ENCODE measurements around the gene PHLDA1. TPM values are rescaled to one million over a fixed set of nuclear protein-coding genes. Genes with fewer than 3 reads are reported as not detected.

The PHLDA1 gene
- total and polyA plus RNA-seq, 2 experiments from 2014 or later, result 11.7 to 21.6 TPM

GRCh38 chr12:75986001-75986746, 45.4 kb downstream of the PHLDA1 start:
- Histone ChIP-seq H3K27ac (ENCODE audit: low read depth) (no peak overlapping the region), H3K4me1 (ENCODE audit: insufficient read depth) (0 out of 2 replicates have a peak, but pooled peaks cover 4% of the 10 kb centered on the region), H3F3A (replicated peaks; ENCODE audit: low read depth) (no peaks in the 10 kb centered on the region), H3K9me2 (ENCODE audit: insufficient read depth) (no peaks in the 10 kb centered on the region), H3K79me2 (replicated peaks; ENCODE audit: insufficient read depth) (no peaks in the 10 kb centered on the region), H3K4me3 (no peak overlapping the region), H4K20me1 (replicated peaks; ENCODE audit: insufficient read depth) (no peaks in the 10 kb centered on the region), H3K4me2 (no peak overlapping the region), H3K36me3 (ENCODE audit: insufficient read depth) (no peaks in the 10 kb centered on the region), H3K27me3 (ENCODE audit: insufficient read depth) (no peaks in the 10 kb centered on the region), H2AFZ (no peak overlapping the region; the same call in 1 of the 2 replicates)
- Mint-ChIP-seq H3K4me3 (no peak overlapping the region), H3K27me3 (ENCODE audit: insufficient read depth, low read depth, poor library complexity) (peaks cover 2% of the 10 kb centered on the region), H3K27ac (no peak overlapping the region), H3K4me1 (peaks cover 10% of the 10 kb centered on the region; the same call in 2 of the 3 replicates), H3K36me3 (ENCODE audit: low read depth) (peaks cover 9% of the 10 kb centered on the region), H3K9me3 (peaks cover 14% of the 10 kb centered on the region)
- no peak for ATAC-seq
- no peak for DNase-seq (ENCODE audit: low spot score)
- TF ChIP-seq EZH2phosphoT487 (IDR thresholded peaks at IDR 0.05; ENCODE audit: unreplicated experiment), result no peak
- TF ChIP-seq CTCF (conservative IDR thresholded peaks at IDR 0.05; ENCODE audit: low read depth in 2 of 2), result no peak
- TF ChIP-seq NANOG (IDR thresholded peaks at IDR 0.05; ENCODE audit: borderline replicate concordance), result no peak
- TF ChIP-seq POLR2AphosphoS5 (IDR thresholded peaks at IDR 0.05; ENCODE audit: low read depth), result no peak
- TF ChIP-seq ETS1 (IDR thresholded peaks at IDR 0.05), result no peak
- no peak for TF ChIP-seq ZNF462 (CRISPR knock-in tag; IDR thresholded peaks at IDR 0.05)
- TF ChIP-seq CREB1 (CRISPR knock-in tag; IDR thresholded peaks at IDR 0.05; ENCODE audit: low read depth), result no peak
- TF ChIP-seq ZNF114 (CRISPR knock-in tag; IDR thresholded peaks at IDR 0.05), result no peak
- no peak for TF ChIP-seq EZH2 (IDR thresholded peaks at IDR 0.05; ENCODE audit: low read depth, unreplicated experiment)
- TF ChIP-seq STAT1 (IDR thresholded peaks at IDR 0.05; ENCODE audit: unreplicated experiment), result no peak
- TF ChIP-seq ZNF331 (CRISPR knock-in tag; IDR thresholded peaks at IDR 0.05; ENCODE audit: low read depth), result no peak
